Motor neuron (in vitro differentiated cells): ENCODE data around the gene APBB2. TPM values are rescaled to one million over a fixed set of nuclear protein-coding genes. Genes with fewer than 3 reads are reported as not detected.

Experiments
- ATAC-seq, 8 experiments: fragments of 200-7000 bp; cut with Tn5 transposase; replicated peaks in 6 of 8; 2 replicates each; pipeline ENCODE4 v1.8.0; 2021; ENCODE audit warnings: mild to moderate bottlenecking in 8 of 8, moderate library complexity in 8 of 8
- H3K27ac ChIP-seq, 2 donors: fragments of 250-450 bp; sonication (Bioruptor Pico); 2 replicates each; pipeline ENCODE4 v1.9.0; 2021; ENCODE audit warnings: antibody characterized with exemption in 2 of 2, mild to moderate bottlenecking in 2 of 2, moderate library complexity in 1 of 2
- H3K4me1 ChIP-seq, 2 donors: fragments of 250-450 bp; sonication (Bioruptor Pico); replicated peaks in 1 of 2; 2 replicates each; pipeline ENCODE4 v1.6.1; 2021; ENCODE audit warnings: antibody characterized with exemption in 2 of 2, mild to moderate bottlenecking in 2 of 2, moderate library complexity in 1 of 2
- H3K4me3 ChIP-seq, 5 donors: fragments of 250-450 bp; sonication (Bioruptor Pico); 2 replicates each; pipeline ENCODE4 v1.9.0; 2021; ENCODE audit warnings: antibody characterized with exemption in 5 of 5, mild to moderate bottlenecking in 5 of 5, moderate library complexity in 4 of 5
- WGBS, 10 experiments: fragments of 450-650 bp; shearing (Covaris generic); methylation state at CpG; one replicate each; pipeline ENCODE4 v1.0.0; 2022; 5-methylcytosine and 5-hydroxymethylcytosine counted together
- in situ Hi-C, 9 experiments: fragments of 400-800 bp; cut with MboI; loops; one replicate each; pipeline ENCODE4 v1.15.0; 2021; ENCODE audit warnings: low sequenced_read_pairs in 9 of 9, low pct_unique_long_range_greater_than_20kb in 2 of 9; ENCODE audit not compliant: unreplicated experiment in 9 of 9
- total RNA-seq, 8 experiments: library from RNA; unstranded; fragments of 300-600 nt; gene quantifications; 2 replicates each; pipeline versions ENCODE4 v1.2.3 to v1.2.4, GENCODE V29; 2022

APBB2 gene
- total RNA-seq, 8 experiments from 2014 or later: 32.2 to 68.9 (median 52.0) TPM

- no peak overlapping the region for H3K27ac ChIP-seq
- H3K4me1 ChIP-seq: no peaks in the 10 kb centered on the region
- no peak for ATAC-seq
Measured at GRCh38 chr4:41121906-41122305, 92.4 kb downstream of the APBB2 start.

GRCh38 chr4:41120297-41121217, 93.8 kb downstream of the APBB2 start:
- WGBS, 10 experiments: 40 to 96% (median 84%) methylated on average over 3 to 10 of the region's 12 CpGs
- ATAC-seq: peak in 1 of 8 experiments; percentile 30
- no peak overlapping the region for H3K4me3 ChIP-seq
- H3K27ac ChIP-seq: no peak overlapping the region
- in situ Hi-C loops: no loop called here
- no peaks in the 10 kb centered on the region for H3K4me1 ChIP-seq

More at GRCh38 chr4:41121906-41122305, 92.4 kb downstream of the APBB2 start:
- in situ Hi-C loops: no loop called here
- H3K4me3 ChIP-seq: no peak overlapping the region
- WGBS, 10 experiments: 80 to 100% (median 100%) methylated on average over 1 to 2 of the region's 2 CpGs; no CpG with 5 or more reads in 5 of the 10 experiments

GRCh38 chr4:41119867-41120295, 94.5 kb downstream of the APBB2 start:
- Histone ChIP-seq H3K4me3 (no peak overlapping the region), H3K27ac (no peak overlapping the region), H3K4me1 (no peaks in the 10 kb centered on the region)
- WGBS, 10 experiments: 56 to 100% (median 83%) methylated on average over 1 to 5 of the region's 5 CpGs; no CpG with 5 or more reads in 1 of the 10 experiments
- no peak for ATAC-seq
- in situ Hi-C loops: no loop called here

GRCh38 chr4:41111791-41112190, 102.6 kb downstream of the APBB2 start:
- WGBS, 10 experiments: 0 to 100% (median 76%) methylated on average over 1 to 2 of the region's 2 CpGs; no CpG with 5 or more reads in 1 of the 10 experiments
- no peak overlapping the region for H3K4me3 ChIP-seq
- in situ Hi-C loops: no loop called here
- no peaks in the 10 kb centered on the region for H3K4me1 ChIP-seq
- no peak overlapping the region for H3K27ac ChIP-seq
- peak in 1 of 8 experiments; percentile 33 for ATAC-seq

- Histone ChIP-seq H3K4me1 (no peaks in the 10 kb centered on the region), H3K4me3 (no peak overlapping the region), H3K27ac (no peak overlapping the region)
- in situ Hi-C loops: no loop called here
- WGBS, 10 experiments: 74 to 100% (median 91%) methylated on average over 3 to 6 of the region's 9 CpGs; no CpG with 5 or more reads in 5 of the 10 experiments
- ATAC-seq: no peak
Measured at GRCh38 chr4:41110050-41110449, 104.3 kb downstream of the APBB2 start.

GRCh38 chr4:41108481-41108880, 105.9 kb downstream of the APBB2 start:
- ATAC-seq: no peak
- WGBS, 10 experiments: 67 to 100% (median 90%) methylated on average over 1 to 3 of the region's 3 CpGs; no CpG with 5 or more reads in 2 of the 10 experiments
- Histone ChIP-seq H3K27ac (no peak overlapping the region), H3K4me1 (no peaks in the 10 kb centered on the region), H3K4me3 (no peak overlapping the region)
- in situ Hi-C loops: no loop called here

- ATAC-seq: no peak
- H3K4me3 ChIP-seq: no peak overlapping the region
- peaks cover 0 to 4% of the 10 kb centered on the region in 2 donors for H3K4me1 ChIP-seq
- in situ Hi-C loops: no loop called here
- 93 to 100% (median 100%) methylated on average over 1 to 4 of the region's 7 CpGs; no CpG with 5 or more reads in 3 of the 10 experiments for WGBS, 10 experiments
- H3K27ac ChIP-seq: no peak overlapping the region
Measured at GRCh38 chr4:41106694-41107419, 107.5 kb downstream of the APBB2 start.

- no peak for ATAC-seq
- Histone ChIP-seq H3K4me1 (peaks cover 0 to 4% of the 10 kb centered on the region in 2 donors), H3K4me3 (no peak overlapping the region), H3K27ac (no peak overlapping the region)
- in situ Hi-C loops: no loop called here
Measured at GRCh38 chr4:41106081-41106480, 108.3 kb downstream of the APBB2 start.

- H3K27ac ChIP-seq: no peak overlapping the region
- 50 to 100% (median 69%) methylated on average over 1 to 3 of the region's 3 CpGs for WGBS, 10 experiments
- in situ Hi-C loops: no loop called here
Measured at GRCh38 chr4:41104155-41104554, 110.2 kb downstream of the APBB2 start.

GRCh38 chr4:41103657-41104056, 110.7 kb downstream of the APBB2 start:
- 58 to 100% (median 97%) methylated on average over 2 to 3 of the region's 3 CpGs; no CpG with 5 or more reads in 1 of the 10 experiments for WGBS, 10 experiments
- no peak overlapping the region for H3K27ac ChIP-seq
- in situ Hi-C loops: no loop called here

More at GRCh38 chr4:41104155-41104554, 110.2 kb downstream of the APBB2 start:
- ATAC-seq: no peak
- Histone ChIP-seq H3K4me3 (no peak overlapping the region), H3K4me1 (peaks cover 0 to 4% of the 10 kb centered on the region in 2 donors)

GRCh38 chr4:41102414-41103092, 111.8 kb downstream of the APBB2 start:
- ATAC-seq: no peak
- no peak overlapping the region for H3K27ac ChIP-seq
- in situ Hi-C loops: no loop called here
- no peak overlapping the region for H3K4me3 ChIP-seq
- peaks cover 4 to 6% of the 10 kb centered on the region in 2 donors for H3K4me1 ChIP-seq
- 55 to 88% (median 75%) methylated on average over 3 to 9 of the region's 9 CpGs; no CpG with 5 or more reads in 2 of the 10 experiments for WGBS, 10 experiments

More at GRCh38 chr4:41103657-41104056, 110.7 kb downstream of the APBB2 start:
- Histone ChIP-seq H3K4me1 (peaks cover under 1 to 4% of the 10 kb centered on the region in 2 donors), H3K4me3 (no peak overlapping the region)
- ATAC-seq: no peak

GRCh38 chr4:41098093-41099048, 116.0 kb downstream of the APBB2 start:
- H3K27ac ChIP-seq: no peak overlapping the region
- WGBS, 10 experiments: 67 to 100% (median 95%) methylated on average over 1 to 4 of the region's 5 CpGs; no CpG with 5 or more reads in 2 of the 10 experiments
- in situ Hi-C loops: no loop called here
- peaks cover 4 to 6% of the 10 kb centered on the region in 2 donors for H3K4me1 ChIP-seq
- no peak overlapping the region for H3K4me3 ChIP-seq
- ATAC-seq: peak in 2 of 8 experiments; percentile 19 to 66
